Caco-2 (cell line): Measurements from ENCODE around the gene ADD1. TPM values are rescaled to one million over a fixed set of nuclear protein-coding genes. Genes with fewer than 3 reads are reported as not detected.

Source experiments
- BruUV-seq: library from RNA; stranded (reverse); fragments of 400-500 nt; replicated peaks from 2 replicates; lab custom pipeline; 2021; lab: Mats Ljungman, UMichigan
- CTCF ChIA-PET: fragments of 300-600 bp; sonication (Branson Sonifier 250); formaldehyde crosslinking; loops from one replicate; lab custom pipeline; 2022; ENCODE audit warnings: antibody characterized with exemption; lab: Charles Lee
- POLR2A ChIA-PET: fragments of 300-600 bp; sonication (Branson Sonifier 250); formaldehyde crosslinking; loops from one replicate; lab custom pipeline; 2022; ENCODE audit warnings: antibody characterized with exemption; lab: Charles Lee
- DNase-seq, 2 experiments: peaks; one replicate each; pipeline versions ENCODE4 v3.0.0 to v3.0.0-alpha.2; 2020 to 2022
- H3K27me3 ChIP-seq: replicated peaks from 2 replicates; pipeline ENCODE4 v1.6.0; 2011; ENCODE audit warnings: low read length; ENCODE audit not compliant: control insufficient read depth, insufficient read depth
- H3K36me3 ChIP-seq: 2 replicates; pipeline ENCODE4 v1.5.1; 2011; ENCODE audit warnings: low read length; ENCODE audit not compliant: control insufficient read depth, insufficient read depth
- H3K4me1 ChIP-seq: fragments of 250-450 bp; sonication (Bioruptor Pico); 2 replicates; pipeline ENCODE4 v1.5.1; 2020; ENCODE audit warnings: mild to moderate bottlenecking
- H3K4me3 ChIP-seq: 2 replicates; pipeline ENCODE4 v1.5.1; 2011; ENCODE audit warnings: low read depth, mild to moderate bottlenecking, control low read depth, low read length
- H3K9me3 ChIP-seq: fragments of 250-450 bp; sonication (Bioruptor Pico); 2 replicates; pipeline ENCODE4 v1.5.1; 2020; ENCODE audit warnings: mild to moderate bottlenecking, moderate library complexity
- H3K27ac Mint-ChIP-seq: one replicate; pipeline ENCODE4 v1.8.0; 2022; ENCODE audit warnings: mixed read lengths; ENCODE audit not compliant: unreplicated experiment
- H3K27me3 Mint-ChIP-seq: one replicate; pipeline ENCODE4 v1.8.0; 2022; ENCODE audit warnings: mixed read lengths; ENCODE audit not compliant: insufficient read depth, unreplicated experiment
- H3K36me3 Mint-ChIP-seq: one replicate; pipeline ENCODE4 v1.8.0; 2022; ENCODE audit warnings: mild to moderate bottlenecking, mixed read lengths; ENCODE audit not compliant: insufficient read depth, unreplicated experiment
- H3K4me1 Mint-ChIP-seq: one replicate; pipeline ENCODE4 v1.8.0; 2022; ENCODE audit warnings: low read depth, mixed read lengths; ENCODE audit not compliant: unreplicated experiment
- H3K4me3 Mint-ChIP-seq: one replicate; pipeline ENCODE4 v1.8.0; 2022; ENCODE audit warnings: mild to moderate bottlenecking, moderate library complexity, mixed read lengths; ENCODE audit not compliant: unreplicated experiment
- H3K9me3 Mint-ChIP-seq: one replicate; pipeline ENCODE4 v1.8.0; 2022; ENCODE audit warnings: mixed read lengths; ENCODE audit not compliant: unreplicated experiment
- intact Hi-C: fragments of 100-400 bp; cut with micrococcal nuclease; formaldehyde crosslinking; loops from one replicate; pipeline ENCODE4 v1.10.0; 2022; ENCODE audit not compliant: unreplicated experiment
- total RNA-seq: library from RNA; stranded (reverse); gene quantifications from 2 replicates; pipeline ENCODE4 v1.2.3, GENCODE V29; 2022
- TF ChIP-seq, protein P1 (sequence below), 2 experiments: fragments of 200-600 bp in 1 of 2; IDR thresholded peaks; 1 replicate in 1 of 2; 2 replicates in 1 of 2; pipeline versions ENCODE4 v1.5.1 to v1.8.0; 2011 to 2022; ENCODE audit warnings: antibody characterized with exemption in 1 of 2, control low read depth in 1 of 2, inconsistent platforms in 1 of 2, low read depth in 1 of 2, low read length in 1 of 2, mild to moderate bottlenecking in 1 of 2, moderate library complexity in 1 of 2; ENCODE audit not compliant: insufficient read depth in 1 of 2, severe bottlenecking in 1 of 2, unreplicated experiment in 1 of 2

ADD1 gene
- total RNA-seq, 1 experiment from 2014 or later, result 242 TPM

DNA sequence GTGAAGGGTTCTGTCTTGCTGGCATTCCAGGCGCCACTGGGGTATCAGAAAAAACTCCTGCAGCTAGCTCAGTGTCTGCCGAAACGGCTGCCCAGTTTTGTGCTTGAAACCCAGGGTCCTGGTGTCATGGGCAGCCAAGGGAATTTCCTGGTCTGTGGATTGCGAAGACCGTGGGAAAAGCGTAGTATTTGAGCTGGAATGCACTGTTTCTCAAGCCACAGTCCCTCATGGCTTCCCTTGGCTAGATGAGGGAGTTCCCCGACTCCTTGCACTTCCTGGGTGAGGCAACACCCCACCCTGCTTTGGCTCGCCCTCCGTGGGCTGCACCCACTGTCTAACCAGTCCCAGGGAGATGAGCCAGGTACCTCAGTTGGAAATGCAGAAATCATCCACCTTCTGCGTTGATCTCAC is 79.5 kb downstream of the ADD1 start:
- intact Hi-C loops, result no loop called here
- no peak overlapping the region for H3K4me3 ChIP-seq
- H3K27me3 ChIP-seq, result no peaks in the 10 kb centered on the region
- no TSS peak for BruUV-seq
- no peaks in the 10 kb centered on the region for H3K9me3 ChIP-seq
- no peaks in the 10 kb centered on the region; the same call in none of the 2 replicates for H3K36me3 ChIP-seq
- POLR2A ChIA-PET, result no interaction called here
- H3K36me3 Mint-ChIP-seq, result peaks cover 62% of the 10 kb centered on the region
- no peak overlapping the region for H3K4me3 Mint-ChIP-seq
- CTCF ChIA-PET, result no interaction called here
- no peaks in the 10 kb centered on the region for H3K27me3 Mint-ChIP-seq
- peak in 1 of 2 experiments; percentile 12 for DNase-seq
- no peaks in the 10 kb centered on the region for H3K4me1 Mint-ChIP-seq
- TF ChIP-seq, protein P1, sequence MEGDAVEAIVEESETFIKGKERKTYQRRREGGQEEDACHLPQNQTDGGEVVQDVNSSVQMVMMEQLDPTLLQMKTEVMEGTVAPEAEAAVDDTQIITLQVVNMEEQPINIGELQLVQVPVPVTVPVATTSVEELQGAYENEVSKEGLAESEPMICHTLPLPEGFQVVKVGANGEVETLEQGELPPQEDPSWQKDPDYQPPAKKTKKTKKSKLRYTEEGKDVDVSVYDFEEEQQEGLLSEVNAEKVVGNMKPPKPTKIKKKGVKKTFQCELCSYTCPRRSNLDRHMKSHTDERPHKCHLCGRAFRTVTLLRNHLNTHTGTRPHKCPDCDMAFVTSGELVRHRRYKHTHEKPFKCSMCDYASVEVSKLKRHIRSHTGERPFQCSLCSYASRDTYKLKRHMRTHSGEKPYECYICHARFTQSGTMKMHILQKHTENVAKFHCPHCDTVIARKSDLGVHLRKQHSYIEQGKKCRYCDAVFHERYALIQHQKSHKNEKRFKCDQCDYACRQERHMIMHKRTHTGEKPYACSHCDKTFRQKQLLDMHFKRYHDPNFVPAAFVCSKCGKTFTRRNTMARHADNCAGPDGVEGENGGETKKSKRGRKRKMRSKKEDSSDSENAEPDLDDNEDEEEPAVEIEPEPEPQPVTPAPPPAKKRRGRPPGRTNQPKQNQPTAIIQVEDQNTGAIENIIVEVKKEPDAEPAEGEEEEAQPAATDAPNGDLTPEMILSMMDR (IDR thresholded peaks at IDR 0.05; ENCODE audit: insufficient read depth in 1 of 2, low read depth in 1 of 2, low read length in 1 of 2, severe bottlenecking in 1 of 2, unreplicated experiment in 1 of 2), result no peak
- H3K27ac Mint-ChIP-seq, result no peak overlapping the region
- H3K9me3 Mint-ChIP-seq, result peaks cover 11% of the 10 kb centered on the region
- no peaks in the 10 kb centered on the region for H3K4me1 ChIP-seq

DNA sequence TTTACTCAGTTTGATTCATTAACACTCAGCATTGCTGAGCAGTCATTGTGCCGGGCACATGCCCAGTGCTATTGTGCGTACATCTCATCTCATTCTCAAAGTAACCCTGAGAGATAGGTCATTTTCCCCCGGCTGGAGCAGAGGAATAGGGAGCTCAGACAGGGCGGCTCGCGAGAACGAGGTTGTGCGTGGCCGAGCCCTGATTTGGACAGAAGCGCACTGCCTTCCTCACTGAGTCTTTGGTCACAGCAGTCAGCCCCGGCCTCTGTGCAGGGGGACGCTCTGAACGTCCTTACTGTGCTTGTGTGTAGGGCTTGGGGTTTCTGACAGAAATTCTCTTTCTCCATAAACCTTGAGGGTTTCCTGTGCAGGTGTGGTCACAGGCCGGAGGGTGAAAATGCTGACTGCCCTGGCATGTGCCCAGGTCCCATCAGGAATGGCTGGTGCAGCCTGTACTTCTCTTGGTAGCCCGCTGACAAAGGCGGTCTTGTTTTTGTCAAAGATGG is 80.1 kb downstream of the ADD1 start:
- Mint-ChIP-seq H3K4me1 (no peaks in the 10 kb centered on the region), H3K27me3 (no peaks in the 10 kb centered on the region), H3K27ac (no peak overlapping the region), H3K36me3 (peaks cover 64% of the 10 kb centered on the region), H3K9me3 (peaks cover 11% of the 10 kb centered on the region), H3K4me3 (no peak overlapping the region)
- Histone ChIP-seq H3K27me3 (no peaks in the 10 kb centered on the region), H3K9me3 (no peaks in the 10 kb centered on the region), H3K4me1 (no peaks in the 10 kb centered on the region), H3K4me3 (no peak overlapping the region), H3K36me3 (no peaks in the 10 kb centered on the region; the same call in none of the 2 replicates)
- intact Hi-C loops, result no loop called here
- CTCF ChIA-PET, result no interaction called here
- TF ChIP-seq, protein P1 (IDR thresholded peaks at IDR 0.05; ENCODE audit: insufficient read depth in 1 of 2, low read depth in 1 of 2, low read length in 1 of 2, severe bottlenecking in 1 of 2, unreplicated experiment in 1 of 2), result no peak
- no peak for DNase-seq
- BruUV-seq, result no TSS peak
- POLR2A ChIA-PET, result no interaction called here

DNA sequence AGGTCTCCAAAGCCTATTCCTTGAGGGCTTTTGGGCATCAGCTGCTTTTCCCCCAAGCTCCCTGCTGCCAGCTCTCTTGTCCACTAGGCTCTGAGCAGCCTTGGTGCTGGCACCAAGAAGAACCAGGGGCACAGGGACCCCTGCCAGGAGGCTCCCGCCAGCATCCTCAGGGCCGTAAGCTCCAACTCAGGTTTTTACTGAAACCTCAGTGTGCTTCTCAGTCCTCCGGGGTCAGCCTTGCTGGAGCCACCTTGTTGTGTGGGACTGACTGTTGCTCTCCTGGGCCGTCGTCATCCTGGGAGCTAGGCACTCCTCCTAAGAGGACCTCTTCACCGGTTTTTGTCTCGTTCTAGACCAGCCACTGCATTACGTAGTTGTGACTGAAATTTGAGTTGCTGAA is 80.6 kb downstream of the ADD1 start:
- TF ChIP-seq, protein P1 (IDR thresholded peaks at IDR 0.05; ENCODE audit: insufficient read depth in 1 of 2, low read depth in 1 of 2, low read length in 1 of 2, severe bottlenecking in 1 of 2, unreplicated experiment in 1 of 2), result no peak
- peaks cover 67% of the 10 kb centered on the region for H3K36me3 Mint-ChIP-seq
- Histone ChIP-seq H3K36me3 (no peaks in the 10 kb centered on the region; the same call in none of the 2 replicates), H3K9me3 (no peaks in the 10 kb centered on the region), H3K4me3 (no peak overlapping the region), H3K27me3 (no peaks in the 10 kb centered on the region), H3K4me1 (no peaks in the 10 kb centered on the region)
- H3K4me3 Mint-ChIP-seq, result no peak overlapping the region
- H3K27ac Mint-ChIP-seq, result no peak overlapping the region
- ChIA-PET CTCF (no interaction called here), POLR2A (no interaction called here)
- H3K9me3 Mint-ChIP-seq, result peaks cover 10% of the 10 kb centered on the region
- no TSS peak for BruUV-seq
- H3K27me3 Mint-ChIP-seq, result no peaks in the 10 kb centered on the region
- intact Hi-C loops, result no loop called here
- no peaks in the 10 kb centered on the region for H3K4me1 Mint-ChIP-seq
- peak in 1 of 2 experiments; percentile 1 for DNase-seq
